DOHH2 (cell line): ENCODE data around the gene MEN1.

Source experiments
- H3F3A ChIP-seq: fragments of 200-600 bp; sonication (generic), shearing (Covaris generic); 2 replicates; pipeline ENCODE4 v1.6.0; 2016; ENCODE audit warnings: antibody characterized with exemption, mild to moderate bottlenecking; ENCODE audit not compliant: control insufficient read depth, insufficient read depth
- H3K27ac ChIP-seq: fragments of 200-600 bp; sonication (generic); 2 replicates; pipeline ENCODE4 v1.5.1; 2014; ENCODE audit warnings: low read depth, mild to moderate bottlenecking, low read length, moderate library complexity
- H3K27me3 ChIP-seq: fragments of 200-600 bp; sonication (generic); 2 replicates; pipeline ENCODE4 v1.6.1; 2014; ENCODE audit warnings: mild to moderate bottlenecking, low read length, mixed read lengths; ENCODE audit not compliant: control insufficient read depth
- H3K36me3 ChIP-seq: fragments of 200-600 bp; sonication (generic); 2 replicates; pipeline ENCODE4 v1.6.1; 2014; ENCODE audit warnings: mild to moderate bottlenecking, low read length, moderate library complexity, mixed read lengths; ENCODE audit not compliant: control insufficient read depth
- H3K4me1 ChIP-seq: fragments of 200-600 bp; sonication (generic); 2 replicates; pipeline ENCODE4 v1.6.1; 2014; ENCODE audit warnings: mild to moderate bottlenecking, low read length, mixed read lengths; ENCODE audit not compliant: control insufficient read depth
- H3K4me2 ChIP-seq: fragments of 200-600 bp; sonication (generic); 2 replicates; pipeline ENCODE4 v1.6.0; 2014; ENCODE audit warnings: mild to moderate bottlenecking, low read length, moderate library complexity
- H3K4me3 ChIP-seq: fragments of 200-600 bp; sonication (generic); 2 replicates; pipeline ENCODE4 v1.5.1; 2014; ENCODE audit warnings: mild to moderate bottlenecking, low read length, mixed read lengths
- H3K79me2 ChIP-seq: fragments of 200-600 bp; sonication (generic); 2 replicates; pipeline ENCODE4 v1.6.1; 2014; ENCODE audit warnings: mild to moderate bottlenecking, low read length, mixed read lengths; ENCODE audit not compliant: control insufficient read depth
- H3K9me2 ChIP-seq: fragments of 200-600 bp; sonication (generic); replicated peaks from 2 replicates; pipeline ENCODE4 v1.6.1; 2014; ENCODE audit warnings: mild to moderate bottlenecking, low read length, mixed read lengths; ENCODE audit not compliant: control insufficient read depth
- H3K9me3 ChIP-seq: fragments of 200-600 bp; sonication (generic); 2 replicates; pipeline ENCODE4 v1.6.1; 2014; ENCODE audit warnings: antibody characterized with exemption, low read length, mixed read lengths; ENCODE audit not compliant: control insufficient read depth, insufficient read depth
- H4K20me1 ChIP-seq: fragments of 200-600 bp; sonication (generic); 2 replicates; pipeline ENCODE4 v1.6.0; 2014; ENCODE audit warnings: low read depth, mild to moderate bottlenecking, antibody characterized with exemption, low read length, moderate library complexity; ENCODE audit not compliant: control insufficient read depth, insufficient read depth
- CTCF ChIP-seq: fragments of 200-600 bp; sonication (generic); IDR thresholded peaks from one replicate; pipeline ENCODE4 v1.5.1; 2014; ENCODE audit warnings: antibody characterized with exemption, mild to moderate bottlenecking, low read depth, low read length; ENCODE audit not compliant: poor library complexity, severe bottlenecking
- EZH2phosphoT487 ChIP-seq: fragments of 200-600 bp; sonication (generic); IDR thresholded peaks from 2 replicates; pipeline ENCODE4 v1.6.1; 2017; ENCODE audit warnings: borderline replicate concordance, mild to moderate bottlenecking, antibody characterized with exemption, low read length, moderate library complexity, mixed read lengths

The MEN1 gene

GRCh38 chr11:64842366-64842759, 32.0 kb upstream of the MEN1 start:
- no peaks in the 10 kb centered on the region for H3K9me3 ChIP-seq
- no peaks in the 10 kb centered on the region for H3K9me2 ChIP-seq
- peaks cover 11% of the 10 kb centered on the region for H3F3A ChIP-seq
- H4K20me1 ChIP-seq = no peaks in the 10 kb centered on the region
- H3K4me3 ChIP-seq = no peak overlapping the region
- H3K4me1 ChIP-seq = peaks cover 24% of the 10 kb centered on the region
- TF ChIP-seq EZH2phosphoT487 = no peak
- no peak for TF ChIP-seq CTCF
- no peaks in the 10 kb centered on the region for H3K27me3 ChIP-seq
- no peak overlapping the region for H3K4me2 ChIP-seq
- H3K36me3 ChIP-seq = no peaks in the 10 kb centered on the region
- no peaks in the 10 kb centered on the region for H3K79me2 ChIP-seq
- no peak overlapping the region for H3K27ac ChIP-seq

- Histone ChIP-seq H3K79me2 (no peaks in the 10 kb centered on the region), H3K27me3 (no peaks in the 10 kb centered on the region), H3K36me3 (no peaks in the 10 kb centered on the region), H3K4me1 (peaks cover 18% of the 10 kb centered on the region), H3K27ac (no peak overlapping the region), H3K9me2 (no peaks in the 10 kb centered on the region), H3K9me3 (no peaks in the 10 kb centered on the region), H3K4me2 (no peak overlapping the region), H4K20me1 (no peaks in the 10 kb centered on the region), H3K4me3 (no peak overlapping the region), H3F3A (peaks cover 10% of the 10 kb centered on the region)
- no peak for TF ChIP-seq EZH2phosphoT487
- TF ChIP-seq CTCF = no peak
These were observed 31.4 kb upstream of the MEN1 start for GRCh38 chr11:64841592-64842365.

- no peaks in the 10 kb centered on the region for H3K36me3 ChIP-seq
- H3K4me3 ChIP-seq = no peak overlapping the region
- no peak overlapping the region for H3K27ac ChIP-seq
These were observed 29.8 kb upstream of the MEN1 start for GRCh38 chr11:64839887-64840782.

More at GRCh38 chr11:64839887-64840782, 29.8 kb upstream of the MEN1 start:
- H3K4me1 ChIP-seq = peaks cover 14% of the 10 kb centered on the region
- H4K20me1 ChIP-seq = no peaks in the 10 kb centered on the region
- TF ChIP-seq EZH2phosphoT487 (no peak), CTCF (no peak)
- H3F3A ChIP-seq = peaks cover under 1% of the 10 kb centered on the region; the same call in 1 of the 2 replicates
- no peak overlapping the region for H3K4me2 ChIP-seq
- no peaks in the 10 kb centered on the region for H3K27me3 ChIP-seq
- H3K9me3 ChIP-seq = no peaks in the 10 kb centered on the region
- H3K79me2 ChIP-seq = no peaks in the 10 kb centered on the region
- no peaks in the 10 kb centered on the region for H3K9me2 ChIP-seq
